ENCODE measurements around the gene VWA5B2. TPM values are rescaled to one million over a fixed set of nuclear protein-coding genes. Genes with fewer than 3 reads are reported as not detected.

Gene VWA5B2
- total and polyA plus RNA-seq, 2 of the 4 experiments (the other 2 are of a cell fraction): not detected

- no peak for TF ChIP-seq SMC3 (IDR thresholded peaks at IDR 0.05; ENCODE audit: low read depth, low read length)
- no peak for TF ChIP-seq RFX5 (IDR thresholded peaks at IDR 0.05; ENCODE audit: low read depth, low read length)
- TF ChIP-seq MAZ (IDR thresholded peaks at IDR 0.05; ENCODE audit: borderline replicate concordance, low read depth, low read length): no peak
- no peak for TF ChIP-seq RCOR1 (IDR thresholded peaks at IDR 0.05; ENCODE audit: insufficient replicate concordance, low read length)
- TF ChIP-seq MXI1 (IDR thresholded peaks at IDR 0.05; ENCODE audit: borderline replicate concordance, low read depth, low read length): no peak
- no peak for TF ChIP-seq FOS (IDR thresholded peaks at IDR 0.05; ENCODE audit: low read depth, low read length)
- no peak for TF ChIP-seq NFE2L2 (IDR thresholded peaks at IDR 0.05; ENCODE audit: low read depth, low read length)
- no peak for TF ChIP-seq BHLHE40 (IDR thresholded peaks at IDR 0.05; ENCODE audit: low read depth, low read length)
- TF ChIP-seq CEBPB (IDR thresholded peaks at IDR 0.05; ENCODE audit: low read depth, low read length): no peak
- TF ChIP-seq, protein P1, sequence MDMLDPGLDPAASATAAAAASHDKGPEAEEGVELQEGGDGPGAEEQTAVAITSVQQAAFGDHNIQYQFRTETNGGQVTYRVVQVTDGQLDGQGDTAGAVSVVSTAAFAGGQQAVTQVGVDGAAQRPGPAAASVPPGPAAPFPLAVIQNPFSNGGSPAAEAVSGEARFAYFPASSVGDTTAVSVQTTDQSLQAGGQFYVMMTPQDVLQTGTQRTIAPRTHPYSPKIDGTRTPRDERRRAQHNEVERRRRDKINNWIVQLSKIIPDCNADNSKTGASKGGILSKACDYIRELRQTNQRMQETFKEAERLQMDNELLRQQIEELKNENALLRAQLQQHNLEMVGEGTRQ (IDR thresholded peaks at IDR 0.05; ENCODE audit: low read depth, low read length): no peak
- TF ChIP-seq CHD1 (IDR thresholded peaks at IDR 0.05; ENCODE audit: low read depth, low read length): no peak
- no peak for TF ChIP-seq MAFK (IDR thresholded peaks at IDR 0.05; ENCODE audit: low read depth, low read length)
- TF ChIP-seq RAD21 (IDR thresholded peaks at IDR 0.05; ENCODE audit: low read length): no peak
- TF ChIP-seq, protein P2, sequence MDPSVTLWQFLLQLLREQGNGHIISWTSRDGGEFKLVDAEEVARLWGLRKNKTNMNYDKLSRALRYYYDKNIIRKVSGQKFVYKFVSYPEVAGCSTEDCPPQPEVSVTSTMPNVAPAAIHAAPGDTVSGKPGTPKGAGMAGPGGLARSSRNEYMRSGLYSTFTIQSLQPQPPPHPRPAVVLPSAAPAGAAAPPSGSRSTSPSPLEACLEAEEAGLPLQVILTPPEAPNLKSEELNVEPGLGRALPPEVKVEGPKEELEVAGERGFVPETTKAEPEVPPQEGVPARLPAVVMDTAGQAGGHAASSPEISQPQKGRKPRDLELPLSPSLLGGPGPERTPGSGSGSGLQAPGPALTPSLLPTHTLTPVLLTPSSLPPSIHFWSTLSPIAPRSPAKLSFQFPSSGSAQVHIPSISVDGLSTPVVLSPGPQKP (IDR thresholded peaks at IDR 0.05; ENCODE audit: borderline replicate concordance, low read depth, low read length): no peak
- TF ChIP-seq POLR2A (IDR thresholded peaks at IDR 0.05; ENCODE audit: low read depth, low read length): no peak
- TF ChIP-seq, protein P3, sequence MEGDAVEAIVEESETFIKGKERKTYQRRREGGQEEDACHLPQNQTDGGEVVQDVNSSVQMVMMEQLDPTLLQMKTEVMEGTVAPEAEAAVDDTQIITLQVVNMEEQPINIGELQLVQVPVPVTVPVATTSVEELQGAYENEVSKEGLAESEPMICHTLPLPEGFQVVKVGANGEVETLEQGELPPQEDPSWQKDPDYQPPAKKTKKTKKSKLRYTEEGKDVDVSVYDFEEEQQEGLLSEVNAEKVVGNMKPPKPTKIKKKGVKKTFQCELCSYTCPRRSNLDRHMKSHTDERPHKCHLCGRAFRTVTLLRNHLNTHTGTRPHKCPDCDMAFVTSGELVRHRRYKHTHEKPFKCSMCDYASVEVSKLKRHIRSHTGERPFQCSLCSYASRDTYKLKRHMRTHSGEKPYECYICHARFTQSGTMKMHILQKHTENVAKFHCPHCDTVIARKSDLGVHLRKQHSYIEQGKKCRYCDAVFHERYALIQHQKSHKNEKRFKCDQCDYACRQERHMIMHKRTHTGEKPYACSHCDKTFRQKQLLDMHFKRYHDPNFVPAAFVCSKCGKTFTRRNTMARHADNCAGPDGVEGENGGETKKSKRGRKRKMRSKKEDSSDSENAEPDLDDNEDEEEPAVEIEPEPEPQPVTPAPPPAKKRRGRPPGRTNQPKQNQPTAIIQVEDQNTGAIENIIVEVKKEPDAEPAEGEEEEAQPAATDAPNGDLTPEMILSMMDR (conservative IDR thresholded peaks at IDR 0.05; ENCODE audit: low read depth, low read length): no peak
- Histone ChIP-seq H3K79me1 (ENCODE audit: low read depth in 1 of 2, low read length in 2 of 2) (no peaks in the 10 kb centered on the region), H4K20me1 (ENCODE audit: insufficient read depth, low read length) (peaks cover 14% of the 10 kb centered on the region), H3K27ac (ENCODE audit: insufficient read depth, low read length) (no peak overlapping the region), H3K14ac (replicated peaks; ENCODE audit: low read depth, low read length) (no peak overlapping the region), H3K27me3 (ENCODE audit: control insufficient read depth, insufficient read depth, low read length) (peaks cover 14% of the 10 kb centered on the region; the same call in 1 of the 2 replicates), H4K5ac (ENCODE audit: low read depth, low read length) (no peak overlapping the region), H2BK15ac (ENCODE audit: low read depth, low read length) (no peak overlapping the region), H3K4me2 (ENCODE audit: low read depth, low read length) (no peak overlapping the region), H3K56ac (ENCODE audit: extremely low read depth, insufficient read depth, low read length) (no peak overlapping the region), H2AFZ (replicated peaks; ENCODE audit: low read length, poor library complexity) (no peak overlapping the region), H3K4ac (ENCODE audit: low read depth, low read length) (no peak overlapping the region), H3K36me3 (ENCODE audit: control insufficient read depth, insufficient read depth, low read length) (peaks cover 18% of the 10 kb centered on the region), H4K8ac (ENCODE audit: low read depth in 2 of 2, low read length in 2 of 2) (no peak overlapping the region), H3K4me3 (ENCODE audit: insufficient read depth, low read depth, low read length) (no peak overlapping the region), H3K18ac (ENCODE audit: low read depth, low read length) (no peak overlapping the region), H2BK120ac (ENCODE audit: low read depth, low read length) (no peak overlapping the region), H3K9me1 (ENCODE audit: insufficient read depth, low read length) (no peaks in the 10 kb centered on the region), H3K9ac (ENCODE audit: low read depth, low read length) (no peak overlapping the region), H2AK5ac (ENCODE audit: low read depth, low read length) (no peak overlapping the region), H3K4me1 (ENCODE audit: control insufficient read depth, insufficient read depth, low read length) (no peaks in the 10 kb centered on the region), H2BK5ac (ENCODE audit: low read depth, low read length, poor library complexity, severe bottlenecking) (no peak overlapping the region), H3K9me3 (ENCODE audit: control insufficient read depth, insufficient read depth, low read length) (no peaks in the 10 kb centered on the region), H3K23ac (ENCODE audit: low read depth, low read length) (no peak overlapping the region), H2AK9ac (replicated peaks; ENCODE audit: low read depth, low read length, poor library complexity) (no peak overlapping the region), H2BK20ac (ENCODE audit: low read depth, low read length) (no peak overlapping the region), H4K91ac (ENCODE audit: insufficient read depth, low read depth, low read length) (no peak overlapping the region)
- DNase-seq: no peak
- 96% methylated on average over 4 of the region's 8 CpGs; no CpG with 5 or more reads in 1 of the 2 experiments for WGBS, 2 experiments (ENCODE audit: extremely low coverage in 2 of 2, insufficient read length in 1 of 2)
- dilution Hi-C loops (cut with HindIII; ENCODE audit: low sequenced_read_pairs, unreplicated experiment) (no loop called here), in situ Hi-C loops (cut with MboI; ENCODE audit: low sequenced_read_pairs) (no loop called here), intact Hi-C loops (cut with micrococcal nuclease) (no loop called here)
- ATAC-seq (ENCODE audit: low read depth): no peak
- ChIA-PET POLR2A (ENCODE audit: unreplicated experiment) (no interaction called here), CTCF (interaction anchor here (3.1 kb wide), 1 partner anchor 12 kb away, joined by 10 read pairs; no protein-coding TSS in a partner anchor)
- no TSS peak for BruUV-seq (replicated peaks)
Measured at GRCh38 chr3:184239221-184239620, 9.8 kb downstream of the VWA5B2 start.
